Neural progenitor cell (in vitro differentiated cells): ENCODE data around the gene ARHGAP20. TPM values are rescaled to one million over a fixed set of nuclear protein-coding genes. Genes with fewer than 3 reads are reported as not detected.

Experiments used
- DNase-seq: peaks from one replicate; pipeline ENCODE4 v3.0.0-alpha.2; 2016; ENCODE audit warnings: low spot score
- H2AFZ ChIP-seq: fragments of 200-600 bp; sonication (generic); replicated peaks from 2 replicates; pipeline ENCODE4 v1.6.1; 2016; ENCODE audit warnings: antibody characterized with exemption
- H3F3A ChIP-seq: fragments of 200-600 bp; sonication (generic); 2 replicates; pipeline ENCODE4 v1.6.1; 2016; ENCODE audit warnings: antibody characterized with exemption, low read depth
- H3K27ac ChIP-seq: fragments of 200-600 bp; sonication (generic); 2 replicates; pipeline ENCODE4 v1.5.1; 2016; ENCODE audit warnings: mild to moderate bottlenecking
- H3K27me3 ChIP-seq: fragments of 200-600 bp; sonication (generic); 2 replicates; pipeline ENCODE4 v1.6.1; 2016; ENCODE audit warnings: mild to moderate bottlenecking, moderate library complexity
- H3K36me3 ChIP-seq: fragments of 200-600 bp; sonication (generic); 2 replicates; pipeline ENCODE4 v1.5.1; 2016
- H3K4me1 ChIP-seq: fragments of 200-600 bp; sonication (generic); 2 replicates; pipeline ENCODE4 v1.6.1; 2016; ENCODE audit warnings: mixed run types
- H3K4me2 ChIP-seq: fragments of 200-600 bp; sonication (generic); 2 replicates; pipeline ENCODE4 v1.6.1; 2016
- H3K4me3 ChIP-seq: fragments of 200-600 bp; sonication (generic); 2 replicates; pipeline ENCODE4 v1.5.1; 2016
- H3K79me2 ChIP-seq: fragments of 200-600 bp; sonication (generic); 2 replicates; pipeline ENCODE4 v1.6.1; 2016; ENCODE audit warnings: low read depth
- H3K9ac ChIP-seq: fragments of 200-600 bp; sonication (generic); 2 replicates; pipeline ENCODE4 v1.6.1; 2016
- H3K9me3 ChIP-seq: fragments of 200-600 bp; sonication (generic); 2 replicates; pipeline ENCODE4 v1.5.1; 2016; ENCODE audit warnings: low read depth
- H4K20me1 ChIP-seq: fragments of 200-600 bp; sonication (generic); 2 replicates; pipeline ENCODE4 v1.6.1; 2016; ENCODE audit warnings: low read depth
- H3K27ac Mint-ChIP-seq: 3 replicates; pipeline ENCODE4 v1.8.0; 2021; ENCODE audit warnings: mixed read lengths
- H3K27me3 Mint-ChIP-seq: 2 replicates; pipeline ENCODE4 v1.8.0; 2022; ENCODE audit warnings: low read depth, mild to moderate bottlenecking, inconsistent platforms, moderate library complexity, mixed read lengths; ENCODE audit not compliant: insufficient read depth
- H3K36me3 Mint-ChIP-seq: 3 replicates; pipeline ENCODE4 v1.8.0; 2021; ENCODE audit warnings: mixed read lengths
- H3K4me1 Mint-ChIP-seq: 3 replicates; pipeline ENCODE4 v1.8.0; 2021; ENCODE audit warnings: mixed read lengths
- H3K4me3 Mint-ChIP-seq: 3 replicates; pipeline ENCODE4 v1.8.0; 2021; ENCODE audit warnings: mild to moderate bottlenecking, moderate library complexity, mixed read lengths
- H3K9me3 Mint-ChIP-seq: 3 replicates; pipeline ENCODE4 v1.8.0; 2020; ENCODE audit warnings: mixed read lengths
- EZH2 ChIP-seq: fragments of 200-600 bp; sonication (generic); IDR thresholded peaks from 2 replicates; pipeline ENCODE4 v1.6.1; 2017; ENCODE audit warnings: antibody characterized with exemption, mild to moderate bottlenecking, moderate library complexity
- EZH2phosphoT487 ChIP-seq: fragments of 200-600 bp; sonication (generic); IDR thresholded peaks from 2 replicates; pipeline ENCODE4 v1.6.1; 2017; ENCODE audit warnings: antibody characterized with exemption
- total RNA-seq: library from RNA; depleted of rRNA; stranded (reverse); fragments of >200 nt; gene quantifications from 2 replicates; pipeline ENCODE4 v1.2.3, GENCODE V29; 2015; ENCODE audit warnings: low replicate concordance
- TF ChIP-seq, protein P1 (sequence below): fragments of 200-600 bp; sonication (generic); IDR thresholded peaks from 2 replicates; pipeline ENCODE4 v1.5.1; 2017; ENCODE audit warnings: antibody characterized with exemption, mild to moderate bottlenecking

The ARHGAP20 gene
- total RNA-seq, 1 donor from 2014 or later: not detected

DNA sequence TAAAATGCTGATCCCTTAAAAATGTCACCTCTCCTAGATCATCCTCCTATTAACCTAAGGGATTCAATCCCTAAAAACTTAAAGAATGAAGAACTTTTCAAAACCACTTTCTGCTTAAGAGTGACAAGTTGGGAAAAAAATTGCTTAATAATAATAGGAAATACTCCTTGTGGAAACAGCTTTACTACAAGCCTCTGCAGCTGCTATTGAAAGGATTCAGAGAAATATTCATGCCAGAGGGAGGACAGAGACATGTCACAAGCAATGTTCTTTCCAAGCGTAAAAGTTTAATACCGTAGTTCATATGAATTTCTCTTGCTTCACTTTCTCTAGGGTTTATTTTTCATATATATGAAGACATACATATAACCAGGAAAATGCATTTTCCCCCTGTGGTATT lies 98.2 kb downstream of the ARHGAP20 start:
- Mint-ChIP-seq H3K36me3 (no peaks in the 10 kb centered on the region), H3K4me3 (no peak overlapping the region), H3K9me3 (no peaks in the 10 kb centered on the region), H3K27ac (no peak overlapping the region), H3K27me3 (peaks cover 6% of the 10 kb centered on the region), H3K4me1 (peaks cover 2% of the 10 kb centered on the region)
- Histone ChIP-seq H3K27me3 (no peaks in the 10 kb centered on the region), H3K9ac (no peak overlapping the region), H3K27ac (no peak overlapping the region), H3K4me3 (no peak overlapping the region), H2AFZ (no peak overlapping the region), H3K79me2 (no peaks in the 10 kb centered on the region), H3K4me2 (no peak overlapping the region), H3K36me3 (no peaks in the 10 kb centered on the region), H3F3A (no peaks in the 10 kb centered on the region), H4K20me1 (no peaks in the 10 kb centered on the region), H3K9me3 (no peaks in the 10 kb centered on the region), H3K4me1 (no peaks in the 10 kb centered on the region)
- DNase-seq: no peak
- TF ChIP-seq, protein P1, sequence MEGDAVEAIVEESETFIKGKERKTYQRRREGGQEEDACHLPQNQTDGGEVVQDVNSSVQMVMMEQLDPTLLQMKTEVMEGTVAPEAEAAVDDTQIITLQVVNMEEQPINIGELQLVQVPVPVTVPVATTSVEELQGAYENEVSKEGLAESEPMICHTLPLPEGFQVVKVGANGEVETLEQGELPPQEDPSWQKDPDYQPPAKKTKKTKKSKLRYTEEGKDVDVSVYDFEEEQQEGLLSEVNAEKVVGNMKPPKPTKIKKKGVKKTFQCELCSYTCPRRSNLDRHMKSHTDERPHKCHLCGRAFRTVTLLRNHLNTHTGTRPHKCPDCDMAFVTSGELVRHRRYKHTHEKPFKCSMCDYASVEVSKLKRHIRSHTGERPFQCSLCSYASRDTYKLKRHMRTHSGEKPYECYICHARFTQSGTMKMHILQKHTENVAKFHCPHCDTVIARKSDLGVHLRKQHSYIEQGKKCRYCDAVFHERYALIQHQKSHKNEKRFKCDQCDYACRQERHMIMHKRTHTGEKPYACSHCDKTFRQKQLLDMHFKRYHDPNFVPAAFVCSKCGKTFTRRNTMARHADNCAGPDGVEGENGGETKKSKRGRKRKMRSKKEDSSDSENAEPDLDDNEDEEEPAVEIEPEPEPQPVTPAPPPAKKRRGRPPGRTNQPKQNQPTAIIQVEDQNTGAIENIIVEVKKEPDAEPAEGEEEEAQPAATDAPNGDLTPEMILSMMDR: no peak
- TF ChIP-seq EZH2phosphoT487 (no peak), EZH2 (no peak)

DNA sequence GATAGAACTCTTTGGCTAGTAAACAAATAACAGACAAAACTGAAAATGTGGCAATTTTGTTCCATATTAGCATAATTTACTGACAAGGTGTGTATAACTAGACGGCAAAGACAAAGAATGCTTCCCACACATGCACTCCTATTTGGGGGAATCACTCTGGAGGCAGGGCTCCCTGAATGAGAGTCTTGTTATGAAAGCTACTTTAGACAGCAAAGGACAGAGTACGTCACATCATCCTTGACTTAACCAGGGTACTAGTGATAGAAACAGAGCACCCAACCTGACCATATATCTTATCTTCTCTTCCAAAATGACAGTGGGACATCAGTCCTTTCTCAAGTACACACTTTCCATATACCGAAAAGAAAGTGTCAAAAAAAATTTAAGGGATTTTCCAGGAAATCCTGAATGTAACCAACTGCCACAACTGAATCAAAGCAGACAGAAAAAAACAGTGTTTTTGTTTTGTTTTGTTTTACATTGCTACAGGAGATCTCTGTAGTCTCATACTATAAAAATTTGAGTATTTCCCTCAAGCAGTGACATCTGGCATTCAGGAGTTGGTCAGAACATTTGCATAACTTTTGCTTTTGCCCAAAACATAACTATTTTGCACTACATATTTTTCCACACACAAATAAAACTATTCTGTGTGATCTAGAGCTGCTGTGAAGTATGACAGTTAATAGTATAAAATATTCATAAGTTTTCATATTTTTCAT lies 98.9 kb downstream of the ARHGAP20 start:
- no peak overlapping the region for H2AFZ ChIP-seq
- TF ChIP-seq EZH2phosphoT487: no peak
- TF ChIP-seq, protein P1: no peak
- no peak for TF ChIP-seq EZH2
- no peaks in the 10 kb centered on the region for H4K20me1 ChIP-seq
- Mint-ChIP-seq H3K27ac (no peak overlapping the region), H3K4me3 (no peak overlapping the region), H3K4me1 (peaks cover 4% of the 10 kb centered on the region), H3K27me3 (peaks cover 4% of the 10 kb centered on the region), H3K36me3 (no peaks in the 10 kb centered on the region), H3K9me3 (no peaks in the 10 kb centered on the region)
- no peaks in the 10 kb centered on the region for H3F3A ChIP-seq
- H3K79me2 ChIP-seq: no peaks in the 10 kb centered on the region
- no peaks in the 10 kb centered on the region for H3K36me3 ChIP-seq
- H3K27me3 ChIP-seq: no peaks in the 10 kb centered on the region
- H3K9ac ChIP-seq: no peak overlapping the region
- H3K4me1 ChIP-seq: no peaks in the 10 kb centered on the region
- DNase-seq: no peak
- no peak overlapping the region for H3K4me3 ChIP-seq
- no peak overlapping the region for H3K27ac ChIP-seq
- H3K9me3 ChIP-seq: no peaks in the 10 kb centered on the region
- no peak overlapping the region for H3K4me2 ChIP-seq

DNA sequence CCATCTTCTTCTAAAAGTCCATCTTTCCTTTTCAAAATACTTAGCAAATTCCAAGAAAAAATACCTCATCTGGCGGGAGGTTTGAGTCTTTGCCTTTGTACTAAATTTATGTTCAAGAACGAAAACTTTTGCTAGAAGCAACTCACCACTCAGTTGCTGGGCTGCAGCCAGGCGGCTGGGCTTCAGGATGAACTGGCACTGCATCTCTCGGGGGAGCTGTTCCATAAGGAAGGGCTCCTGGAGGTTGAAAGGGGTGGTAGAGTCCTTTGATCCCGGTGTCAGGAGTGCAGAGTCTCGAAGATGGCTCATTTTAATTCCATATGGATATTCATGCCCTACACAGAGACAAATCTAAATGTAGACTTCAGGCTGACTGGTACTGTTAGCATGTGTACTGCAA lies 105.8 kb downstream of the ARHGAP20 start:
- peak; percentile 45 for DNase-seq
- no peaks in the 10 kb centered on the region for H3K4me1 ChIP-seq
- H3K79me2 ChIP-seq: no peaks in the 10 kb centered on the region
- no peaks in the 10 kb centered on the region for H3K36me3 ChIP-seq
- no peak overlapping the region for H3K4me3 Mint-ChIP-seq
- H3K27me3 ChIP-seq: peaks cover 18% of the 10 kb centered on the region
- peaks cover 8% of the 10 kb centered on the region for H3K4me1 Mint-ChIP-seq
- no peaks in the 10 kb centered on the region for H4K20me1 ChIP-seq
- TF ChIP-seq, protein P1: peak; percentile 11
- no peak for TF ChIP-seq EZH2phosphoT487
- no peak for TF ChIP-seq EZH2
- H3K27ac Mint-ChIP-seq: no peak overlapping the region
- no peaks in the 10 kb centered on the region for H3K9me3 Mint-ChIP-seq
- no peak overlapping the region for H3K4me3 ChIP-seq
- no peak overlapping the region for H3K4me2 ChIP-seq
- no peak overlapping the region for H2AFZ ChIP-seq
- no peaks in the 10 kb centered on the region for H3K27me3 Mint-ChIP-seq
- H3K9me3 ChIP-seq: no peaks in the 10 kb centered on the region
- H3K27ac ChIP-seq: no peak overlapping the region
- H3K9ac ChIP-seq: no peak overlapping the region
- H3F3A ChIP-seq: no peaks in the 10 kb centered on the region
- H3K36me3 Mint-ChIP-seq: no peaks in the 10 kb centered on the region
